Cardiac septum (tissue), 1 donor: Measurements from ENCODE around the gene AVP. TPM values are rescaled to one million over a fixed set of nuclear protein-coding genes. Genes with fewer than 3 reads are reported as not detected.

ENCODE experiments used
- total RNA-seq: library from RNA; stranded (reverse); fragmentation: NEBNext Ultra II Directional; extraction: Animal tissue kit (Norgen Biotek cat#: 25700); gene quantifications from one replicate; pipeline ENCODE4 v1.2.1, GENCODE V29; 2021
- donor health status: DM: no; HTN: no; CAD: no.

AVP gene
- total RNA-seq, 1 donor from 2014 or later, result not detected

Other genes with a start within 250 kb of the AVP start
- 12.8 TPM for gene PCED1A, start 244.1 kb downstream of the AVP start, total RNA-seq
- 23.3 TPM for gene VPS16, start 244.0 kb downstream of the AVP start, total RNA-seq
- 23.5 TPM for gene PTPRA, start 211.2 kb downstream of the AVP start, total RNA-seq
- gene GNRH2, start 41.1 kb downstream of the AVP start, total RNA-seq, result not detected
- gene MRPS26, start 38.7 kb downstream of the AVP start, total RNA-seq, result 43.0 TPM
- gene OXT, start 13.1 kb downstream of the AVP start, total RNA-seq, result not detected
- gene FASTKD5, start 75.1 kb upstream of the AVP start, total RNA-seq, result 23.2 TPM
- gene UBOX5, start 75.1 kb upstream of the AVP start, total RNA-seq, result 3.9 TPM
- 6.9 TPM for gene LZTS3, start 88.8 kb upstream of the AVP start, total RNA-seq
- gene DDRGK1, start 120.0 kb upstream of the AVP start, total RNA-seq, result 29.1 TPM
- gene ITPA, start 124.8 kb upstream of the AVP start, total RNA-seq, result 24.1 TPM
- 0.35 TPM for gene SLC4A11, start 154.5 kb upstream of the AVP start, total RNA-seq